ENCODE data around the gene FKBP10. TPM values are rescaled to one million over a fixed set of nuclear protein-coding genes. Genes with fewer than 3 reads are reported as not detected.

Gene FKBP10
- total and polyA plus RNA-seq, 2 experiments from 2014 or later = 113 to 336 TPM

DNA sequence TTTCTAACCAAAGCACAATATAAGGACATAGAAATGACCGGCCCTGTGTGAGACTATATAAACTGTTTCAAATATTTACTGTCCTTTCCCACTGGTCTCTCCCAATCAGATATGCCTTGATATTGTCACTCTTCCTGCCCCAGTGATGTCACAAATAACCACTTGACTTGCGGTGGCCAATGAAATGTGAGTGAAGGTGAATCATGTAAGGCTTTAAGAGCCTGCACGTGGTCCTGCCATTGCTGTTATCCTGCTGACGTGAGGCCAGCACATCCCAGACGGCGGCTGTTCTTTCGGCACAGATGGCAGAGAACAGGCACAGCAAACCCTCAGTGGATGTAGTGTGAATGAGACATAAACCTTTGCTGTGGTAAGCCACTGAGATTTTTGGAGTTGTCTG lies 57.8 kb downstream of the FKBP10 start:
- Histone ChIP-seq H3K36me3 (peaks cover 41% of the 10 kb centered on the region), H3K27me3 (no peaks in the 10 kb centered on the region), H3K4me1 (ENCODE audit: low read depth) (no peaks in the 10 kb centered on the region), H3K9me3 (ENCODE audit: low read depth) (no peaks in the 10 kb centered on the region), H3K4me3 (no peak overlapping the region), H3K27ac (no peak overlapping the region)
- TF ChIP-seq, protein P1, sequence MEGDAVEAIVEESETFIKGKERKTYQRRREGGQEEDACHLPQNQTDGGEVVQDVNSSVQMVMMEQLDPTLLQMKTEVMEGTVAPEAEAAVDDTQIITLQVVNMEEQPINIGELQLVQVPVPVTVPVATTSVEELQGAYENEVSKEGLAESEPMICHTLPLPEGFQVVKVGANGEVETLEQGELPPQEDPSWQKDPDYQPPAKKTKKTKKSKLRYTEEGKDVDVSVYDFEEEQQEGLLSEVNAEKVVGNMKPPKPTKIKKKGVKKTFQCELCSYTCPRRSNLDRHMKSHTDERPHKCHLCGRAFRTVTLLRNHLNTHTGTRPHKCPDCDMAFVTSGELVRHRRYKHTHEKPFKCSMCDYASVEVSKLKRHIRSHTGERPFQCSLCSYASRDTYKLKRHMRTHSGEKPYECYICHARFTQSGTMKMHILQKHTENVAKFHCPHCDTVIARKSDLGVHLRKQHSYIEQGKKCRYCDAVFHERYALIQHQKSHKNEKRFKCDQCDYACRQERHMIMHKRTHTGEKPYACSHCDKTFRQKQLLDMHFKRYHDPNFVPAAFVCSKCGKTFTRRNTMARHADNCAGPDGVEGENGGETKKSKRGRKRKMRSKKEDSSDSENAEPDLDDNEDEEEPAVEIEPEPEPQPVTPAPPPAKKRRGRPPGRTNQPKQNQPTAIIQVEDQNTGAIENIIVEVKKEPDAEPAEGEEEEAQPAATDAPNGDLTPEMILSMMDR (IDR thresholded peaks at IDR 0.05; ENCODE audit: low read depth, low read length) = no peak
- DNase-seq (ENCODE audit: low read depth in 1 of 2, low spot score in 1 of 2) = no peak

DNA sequence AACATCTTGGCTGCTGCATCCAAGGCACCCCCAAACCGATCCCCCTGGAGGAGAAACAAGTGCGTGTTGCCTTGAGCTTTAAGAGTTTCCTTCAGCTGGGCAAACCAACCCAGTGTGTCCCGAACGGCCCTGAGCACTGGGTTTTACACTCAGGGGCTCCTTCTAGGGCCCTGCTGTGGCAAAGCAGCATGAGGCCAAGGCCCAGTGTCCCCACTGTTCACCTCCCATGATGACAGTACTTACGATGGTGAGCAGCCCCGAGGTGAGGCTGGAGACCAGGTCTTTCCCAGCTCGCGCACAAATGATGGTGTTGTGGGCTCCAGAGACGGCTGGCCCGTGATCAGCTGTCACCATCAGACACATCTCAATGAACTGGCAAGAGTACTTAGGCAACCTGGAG lies 59.0 kb downstream of the FKBP10 start:
- no peaks in the 10 kb centered on the region for H3K27me3 ChIP-seq
- H3K4me1 ChIP-seq (ENCODE audit: low read depth) = no peaks in the 10 kb centered on the region
- no peak for DNase-seq (ENCODE audit: low read depth in 1 of 2, low spot score in 1 of 2)
- H3K9me3 ChIP-seq (ENCODE audit: low read depth) = no peaks in the 10 kb centered on the region
- H3K36me3 ChIP-seq = peaks cover 40% of the 10 kb centered on the region
- TF ChIP-seq, protein P1 (IDR thresholded peaks at IDR 0.05; ENCODE audit: low read depth, low read length) = no peak
- H3K27ac ChIP-seq = no peak overlapping the region
- H3K4me3 ChIP-seq = no peak overlapping the region

Other genes starting within 250 kb of the FKBP10 start
- not detected in 2 replicates for gene KRT9, start 240.9 kb upstream of the FKBP10 start, total RNA-seq
- not detected in 2 replicates for gene KRT9, start 240.9 kb upstream of the FKBP10 start, polyA plus RNA-seq
- gene KRT14, start 226.1 kb upstream of the FKBP10 start, total RNA-seq = not detected in 2 replicates
- 0.20 TPM in 1 of 2 replicates, not detected in the other for gene KRT14, start 226.1 kb upstream of the FKBP10 start, polyA plus RNA-seq
- not detected in 2 replicates for gene KRT16, start 200.2 kb upstream of the FKBP10 start, total RNA-seq
- 0.16 TPM in 1 of 2 replicates, not detected in the other for gene KRT16, start 200.2 kb upstream of the FKBP10 start, polyA plus RNA-seq
- not detected in 2 replicates for gene KRT17, start 188.4 kb upstream of the FKBP10 start, total RNA-seq
- 1.2 TPM in 1 of 2 replicates, not detected in the other for gene KRT17, start 188.4 kb upstream of the FKBP10 start, polyA plus RNA-seq
- gene EIF1, start 124.1 kb upstream of the FKBP10 start, total RNA-seq = 153 and 285 TPM in 2 replicates
- gene EIF1, start 124.1 kb upstream of the FKBP10 start, polyA plus RNA-seq = 726 and 784 TPM in 2 replicates
- not detected in 2 replicates for gene GAST, start 100.7 kb upstream of the FKBP10 start, total RNA-seq
- not detected in 2 replicates for gene GAST, start 100.7 kb upstream of the FKBP10 start, polyA plus RNA-seq
- gene HAP1, start 78.4 kb upstream of the FKBP10 start, total RNA-seq = 0.98 and 1.8 TPM in 2 replicates
- gene HAP1, start 78.4 kb upstream of the FKBP10 start, polyA plus RNA-seq = 0.80 and 2.1 TPM in 2 replicates
- gene JUP, start 26.3 kb upstream of the FKBP10 start, total RNA-seq = 296 and 359 TPM in 2 replicates
- gene JUP, start 26.3 kb upstream of the FKBP10 start, polyA plus RNA-seq = 160 and 206 TPM in 2 replicates
- gene P3H4, start 1.1 kb upstream of the FKBP10 start, total RNA-seq = 118 and 153 TPM in 2 replicates
- gene P3H4, start 1.1 kb upstream of the FKBP10 start, polyA plus RNA-seq = 137 and 138 TPM in 2 replicates
- gene NT5C3B, start 23.2 kb downstream of the FKBP10 start, total RNA-seq = 164 and 190 TPM in 2 replicates
- 221 and 222 TPM in 2 replicates for gene NT5C3B, start 23.2 kb downstream of the FKBP10 start, polyA plus RNA-seq
- gene KLHL10, start 24.8 kb downstream of the FKBP10 start, total RNA-seq = 0.36 TPM in 1 of 2 replicates, not detected in the other
- gene KLHL10, start 24.8 kb downstream of the FKBP10 start, polyA plus RNA-seq = 0.14 TPM in 1 of 2 replicates, not detected in the other
- 26.5 and 29.2 TPM in 2 replicates for gene KLHL11, start 52.4 kb downstream of the FKBP10 start, total RNA-seq
- gene KLHL11, start 52.4 kb downstream of the FKBP10 start, polyA plus RNA-seq = 21.3 and 22.6 TPM in 2 replicates
- gene ACLY, start 105.9 kb downstream of the FKBP10 start, total RNA-seq = 96.3 and 155 TPM in 2 replicates
- gene ACLY, start 105.9 kb downstream of the FKBP10 start, polyA plus RNA-seq = 71.5 and 89.2 TPM in 2 replicates
- gene ODAD4, start 117.6 kb downstream of the FKBP10 start, total RNA-seq = 2.6 and 4.5 TPM in 2 replicates
- gene ODAD4, start 117.6 kb downstream of the FKBP10 start, polyA plus RNA-seq = 3.2 and 8.0 TPM in 2 replicates
- 69.0 and 70.0 TPM in 2 replicates for gene CNP, start 153.8 kb downstream of the FKBP10 start, total RNA-seq
- 79.4 and 82.8 TPM in 2 replicates for gene CNP, start 153.8 kb downstream of the FKBP10 start, polyA plus RNA-seq
- 66.6 and 79.2 TPM in 2 replicates for gene DNAJC7, start 204.4 kb downstream of the FKBP10 start, total RNA-seq
- 83.8 and 90.0 TPM in 2 replicates for gene DNAJC7, start 204.4 kb downstream of the FKBP10 start, polyA plus RNA-seq
- gene NKIRAS2, start 207.1 kb downstream of the FKBP10 start, total RNA-seq = 113 and 125 TPM in 2 replicates
- gene NKIRAS2, start 207.1 kb downstream of the FKBP10 start, polyA plus RNA-seq = 98.2 and 107 TPM in 2 replicates
- gene C17orf113, start 237.6 kb downstream of the FKBP10 start, total RNA-seq = 6.2 and 7.6 TPM in 2 replicates
- 4.5 and 4.7 TPM in 2 replicates for gene C17orf113, start 237.6 kb downstream of the FKBP10 start, polyA plus RNA-seq